HG03342 (cell line): ENCODE measurements around the gene KRT25.

ENCODE experiments used
- ATAC-seq: cut with Tn5 transposase; IDR thresholded peaks from one replicate; pipeline ENCODE4 v1.9.1; 2021; ENCODE audit warnings: mild to moderate bottlenecking, moderate library complexity; ENCODE audit not compliant: unreplicated experiment

Gene KRT25

DNA sequence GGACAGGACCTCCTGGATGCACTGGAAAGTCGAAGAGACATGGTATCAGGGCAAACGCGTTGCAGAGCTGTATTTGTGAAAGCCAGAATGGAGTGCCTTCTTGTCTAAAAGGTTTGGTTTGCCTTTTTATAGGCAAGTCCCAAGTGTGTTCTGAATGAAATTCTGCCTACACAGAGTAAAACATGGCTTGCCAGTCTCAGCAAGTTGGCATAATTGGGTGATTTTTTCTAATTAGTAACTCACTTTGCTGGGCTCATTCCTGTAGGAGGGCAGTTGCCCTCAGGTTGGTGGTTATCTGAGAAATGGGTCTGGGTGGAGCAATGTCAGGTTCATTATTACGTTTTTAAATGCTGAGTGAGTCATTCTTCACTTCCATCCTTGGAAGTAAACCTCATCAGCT, at the start of gene KRT25:
TSS of gene KRT25 (minus strand) at position 101 of the 400 bp plus-strand sequence. CDS start at position 41, 60 bp downstream.
- ATAC-seq, result no peak

GRCh38 chr17:40803617-40804082, 48.5 kb upstream of the KRT25 start:
- ATAC-seq, result no peak

GRCh38 chr17:40801157-40801556, 46.0 kb upstream of the KRT25 start:
- ATAC-seq, result no peak

DNA sequence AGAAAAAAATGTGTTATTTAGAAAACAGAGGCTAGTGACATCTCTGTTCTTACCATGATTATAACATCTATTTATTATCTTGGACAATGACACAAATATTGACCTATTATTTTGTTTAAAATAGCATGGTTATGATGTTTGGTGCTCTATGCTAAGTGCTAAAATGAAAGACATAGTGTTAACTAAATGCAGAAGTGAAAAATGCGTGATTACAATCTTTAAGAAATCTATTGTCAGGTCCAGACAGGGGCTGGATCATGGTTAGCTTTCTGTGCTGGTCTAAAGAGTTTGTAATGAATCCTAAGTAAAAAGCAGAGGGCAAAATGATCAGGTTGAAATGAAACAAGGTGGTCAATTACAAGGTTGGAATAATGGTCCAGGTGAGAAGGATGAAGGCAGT, 45.2 kb upstream of the KRT25 start:
- ATAC-seq, result no peak

GRCh38 chr17:40799859-40800258, 44.7 kb upstream of the KRT25 start, which contains the start of gene KRT28:
TSS of gene KRT28 (minus strand) at chr17:40799959. CDS start at chr17:40799893, 66 bp downstream.
- ATAC-seq, result no peak

- no peak for ATAC-seq
Observed at GRCh38 chr17:40796846-40797245, 41.7 kb upstream of the KRT25 start.

- ATAC-seq, result no peak
Observed at GRCh38 chr17:40795019-40795667, 40.0 kb upstream of the KRT25 start.

DNA sequence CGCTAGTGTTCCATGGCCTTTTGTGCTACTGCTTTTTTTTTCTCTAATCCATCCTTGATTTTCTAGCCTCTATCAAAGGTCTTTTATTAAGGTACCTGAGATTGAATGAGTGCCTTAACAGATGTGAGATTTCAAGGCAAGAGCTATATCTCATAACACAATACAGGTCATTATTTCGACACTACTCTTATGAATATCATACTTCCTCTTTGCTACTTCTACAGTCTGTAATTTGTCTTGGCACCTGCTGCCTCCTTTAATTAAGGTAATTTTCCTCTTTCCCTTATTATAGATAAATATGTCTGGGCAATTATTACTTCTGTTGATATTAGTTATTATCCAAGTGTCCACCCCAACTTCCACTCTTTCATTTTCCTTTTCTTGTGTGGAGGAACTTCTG, 39.3 kb upstream of the KRT25 start:
- no peak for ATAC-seq

- no peak for ATAC-seq
Observed at GRCh38 chr17:40793832-40794231, 38.7 kb upstream of the KRT25 start.

- ATAC-seq, result no peak
Observed at GRCh38 chr17:40791787-40792436, 36.8 kb upstream of the KRT25 start.

- no peak for ATAC-seq
Observed at GRCh38 chr17:40791111-40791510, 36.0 kb upstream of the KRT25 start.

GRCh38 chr17:40782450-40782849, 27.3 kb upstream of the KRT25 start, which contains the start of gene KRT27:
TSS of gene KRT27 (minus strand) at chr17:40782550. CDS start at chr17:40782493, 57 bp downstream.
- ATAC-seq, result no peak

DNA sequence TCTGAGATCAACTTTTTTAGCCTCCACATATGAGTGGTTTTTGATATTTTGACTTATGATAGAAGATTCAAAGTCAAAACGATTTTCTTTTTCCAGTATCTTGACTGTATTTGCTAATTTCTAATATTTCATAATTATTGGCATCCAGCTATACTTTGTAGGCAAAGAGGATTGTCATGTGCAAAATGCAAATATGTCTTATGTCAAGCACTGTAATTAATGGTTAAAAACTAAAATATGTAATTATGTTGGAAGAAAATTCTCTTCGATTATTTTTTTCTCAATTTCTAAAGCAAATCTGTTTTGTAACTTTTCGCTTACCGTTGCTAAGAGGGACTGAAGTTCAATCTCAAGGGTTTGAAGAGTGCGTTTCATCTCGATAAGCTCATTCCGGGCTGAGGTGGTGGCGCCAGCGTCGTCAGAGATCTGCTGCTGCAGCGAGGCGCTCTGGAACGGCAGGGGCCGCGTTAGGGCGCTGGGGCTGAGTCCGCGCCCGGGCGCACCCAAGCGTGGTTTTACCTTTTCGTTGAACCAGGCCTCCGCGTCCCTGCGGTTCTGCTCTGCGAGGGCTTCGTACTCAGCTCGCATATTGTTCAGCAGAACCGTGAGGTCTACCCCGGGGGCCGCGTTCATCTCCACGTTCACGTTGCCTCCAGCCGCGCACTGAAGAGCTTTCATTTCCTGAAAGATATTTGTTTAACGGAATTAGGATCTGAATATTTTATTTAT, 24.2 kb upstream of the KRT25 start:
- no peak for ATAC-seq

GRCh38 chr17:40778461-40778860, 23.3 kb upstream of the KRT25 start:
- no peak for ATAC-seq

GRCh38 chr17:40777971-40778370, 22.8 kb upstream of the KRT25 start:
- ATAC-seq, result no peak

- no peak for ATAC-seq
Observed at GRCh38 chr17:40777459-40777858, 22.3 kb upstream of the KRT25 start.

DNA sequence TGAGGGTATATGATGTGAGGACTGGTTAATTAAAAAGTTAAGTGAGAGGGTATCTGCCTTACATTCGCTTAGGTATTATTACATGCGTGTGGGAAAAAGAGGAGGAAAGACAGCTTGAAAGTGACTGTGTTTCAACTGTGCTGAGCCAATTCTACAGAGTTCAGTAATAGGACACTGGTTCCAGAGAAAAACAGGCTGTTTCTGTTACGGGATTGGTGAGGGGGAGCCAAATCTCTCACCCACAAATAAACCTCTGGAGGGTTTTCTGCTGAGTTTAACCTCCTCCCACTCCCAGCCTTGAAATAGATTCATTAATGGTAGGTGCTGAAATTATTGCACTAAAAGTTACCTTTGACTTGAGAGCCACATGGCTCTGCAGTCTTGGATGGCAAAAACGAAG, 20.8 kb upstream of the KRT25 start:
- ATAC-seq, result no peak

DNA sequence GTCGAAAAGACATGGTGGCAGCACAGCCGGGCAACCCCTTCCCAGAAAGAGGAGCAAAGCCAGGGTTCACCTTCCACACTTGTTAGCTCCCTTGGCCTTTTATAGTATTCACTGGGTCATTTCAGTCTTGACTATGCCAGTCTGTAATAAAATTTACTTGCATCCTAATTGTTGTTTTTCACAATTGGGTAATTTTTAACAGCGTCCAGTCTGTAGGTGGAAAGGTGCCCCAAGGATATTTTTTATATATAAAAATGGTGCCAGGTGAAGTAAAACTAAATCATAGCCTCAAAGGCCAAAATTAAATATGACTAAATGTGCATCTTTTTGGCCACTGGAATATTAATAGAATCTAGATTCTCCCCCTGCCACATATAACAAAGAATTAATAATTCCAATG, 17.0 kb upstream of the KRT25 start, which contains the start of gene KRT26:
TSS of gene KRT26 (minus strand) at position 101 of the 400 bp plus-strand sequence. CDS start at position 13, 88 bp downstream.
- no peak for ATAC-seq

DNA sequence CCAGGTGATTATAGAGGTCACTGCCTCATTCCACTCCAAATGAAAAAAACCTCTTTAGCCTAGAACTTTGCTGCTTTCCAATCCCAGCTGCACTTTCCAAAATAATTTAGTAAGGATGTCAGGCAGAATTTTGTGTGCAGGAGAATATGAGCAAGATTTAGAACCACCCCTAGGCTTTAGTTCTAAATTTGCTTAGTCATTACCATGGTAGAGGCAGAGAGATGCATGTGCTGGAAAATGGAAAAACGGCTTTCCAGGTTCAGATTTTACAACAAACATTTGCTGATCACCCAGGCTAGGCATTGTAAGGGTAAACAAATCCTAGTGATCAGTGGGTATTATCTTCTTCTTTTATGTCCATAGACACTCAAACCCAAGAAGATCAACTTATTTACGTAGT, 10.5 kb upstream of the KRT25 start:
- no peak for ATAC-seq

GRCh38 chr17:40763752-40764151, 8.6 kb upstream of the KRT25 start:
- no peak for ATAC-seq
